HCT116 (cell line): ENCODE data around the gene GOLT1A. TPM values are rescaled to one million over a fixed set of nuclear protein-coding genes. Genes with fewer than 3 reads are reported as not detected.

Experiments
- ATAC-seq: fragments of 200-7000 bp; cut with Tn5 transposase; 2 replicates; pipeline ENCODE4 v1.9.1; 2020; ENCODE audit warnings: mild to moderate bottlenecking, moderate library complexity
- BruUV-seq: library from RNA; stranded (reverse); fragments of 400-500 nt; replicated peaks from 2 replicates; lab custom pipeline; 2021; lab: Mats Ljungman, UMichigan
- CTCF ChIA-PET: fragments of 300-600 bp; sonication (Branson Sonifier 250); formaldehyde crosslinking; loops from one replicate; lab custom pipeline; 2021; ENCODE audit warnings: antibody characterized with exemption; lab: Charles Lee
- POLR2A ChIA-PET: fragments of 300-600, 350-600 bp; sonication (Branson Sonifier 250); formaldehyde crosslinking; loops from one replicate; lab custom pipeline; 2021; ENCODE audit warnings: antibody characterized with exemption; lab: Charles Lee
- RAD21 ChIA-PET, 2 experiments: fragments of 300-600 bp; sonication (Branson Sonifier 250); formaldehyde crosslinking; loops; one replicate each; lab custom pipeline; 2023; ENCODE audit warnings: low total read pairs in 2 of 2; ENCODE audit not compliant: uncharacterized antibody in 2 of 2, unreplicated experiment in 2 of 2, low non-redundant PET in 1 of 2; lab: Charles Lee
- DNase-seq: peaks from one replicate; pipeline ENCODE4 v3.0.0-alpha.2; 2010; ENCODE audit warnings: low read depth, low spot score
- H2AFZ ChIP-seq: fragments of 200-600 bp; shearing (Covaris generic), sonication (generic); 2 replicates; pipeline ENCODE4 v1.6.1; 2017; ENCODE audit warnings: low read depth, mixed run types, mixed read lengths, antibody characterized with exemption, low read length; ENCODE audit not compliant: poor library complexity, severe bottlenecking
- H3K27ac ChIP-seq: 2 replicates; pipeline ENCODE4 v1.5.1; 2012; ENCODE audit warnings: low read depth, low read length
- H3K27me3 ChIP-seq: fragments of 200-600 bp; sonication (generic); 2 replicates; pipeline ENCODE4 v1.6.1; 2016; ENCODE audit warnings: mixed run types, low read length, mixed read lengths; ENCODE audit not compliant: insufficient read depth
- H3K36me3 ChIP-seq, 2 experiments: fragments of 200-500 bp in 1 of 2; fragments of 200-600 bp in 1 of 2; sonication (Bioruptor generic) in 1 of 2; sonication (generic) in 1 of 2; 2 replicates each; pipeline versions ENCODE4 v1.5.1 to v1.6.1; 2014 to 2016; ENCODE audit warnings: low read length in 2 of 2, inconsistent platforms in 1 of 2, mixed read lengths in 1 of 2, mixed run types in 1 of 2; ENCODE audit not compliant: insufficient read depth in 2 of 2, control insufficient read depth in 1 of 2
- H3K4me1 ChIP-seq, 2 experiments: fragments of 200-600 bp in 1 of 2; sonication (generic) in 1 of 2; 2 replicates each; pipeline versions ENCODE4 v1.5.1 to v1.6.1; 2012 to 2017; ENCODE audit warnings: low read length in 2 of 2, inconsistent platforms in 1 of 2, mild to moderate bottlenecking in 1 of 2, mixed read lengths in 1 of 2, mixed run types in 1 of 2, moderate library complexity in 1 of 2; ENCODE audit not compliant: insufficient read depth in 2 of 2, control insufficient read depth in 1 of 2
- H3K4me2 ChIP-seq: fragments of 200-600 bp; sonication (generic); 2 replicates; pipeline ENCODE4 v1.6.1; 2017; ENCODE audit warnings: mixed run types, low read length, mixed read lengths
- H3K4me3 ChIP-seq, 2 experiments: fragments of 200-600 bp in 1 of 2; sonication (generic) in 1 of 2; replicated peaks in 1 of 2; 2 replicates each; pipeline ENCODE4 v1.5.1; 2011 to 2016; ENCODE audit warnings: low read length in 2 of 2, control low read depth in 1 of 2, low read depth in 1 of 2, mild to moderate bottlenecking in 1 of 2, mixed read lengths in 1 of 2, mixed run types in 1 of 2
- H3K79me2 ChIP-seq: fragments of 200-600 bp; sonication (generic); 2 replicates; pipeline ENCODE4 v1.6.1; 2017; ENCODE audit warnings: mild to moderate bottlenecking, mixed run types, low read length, moderate library complexity, mixed read lengths; ENCODE audit not compliant: insufficient read depth
- H3K9ac ChIP-seq: fragments of 200-600 bp; sonication (generic); 2 replicates; pipeline ENCODE4 v1.6.1; 2016; ENCODE audit warnings: low read length, mixed read lengths
- H3K9me2 ChIP-seq: fragments of 200-600 bp; sonication (generic), shearing (Covaris generic); 2 replicates; pipeline ENCODE4 v1.6.1; 2017; ENCODE audit warnings: mixed run types, mild to moderate bottlenecking, moderate library complexity; ENCODE audit not compliant: insufficient read depth
- H3K9me3 ChIP-seq, 2 experiments: fragments of 200-500 bp in 1 of 2; fragments of 200-600 bp in 1 of 2; sonication (Bioruptor generic) in 1 of 2; sonication (generic) in 1 of 2; 2 replicates each; pipeline ENCODE4 v1.6.1; 2014 to 2017; ENCODE audit warnings: low read length in 2 of 2, mixed read lengths in 2 of 2, inconsistent platforms in 1 of 2, low read depth in 1 of 2, mild to moderate bottlenecking in 1 of 2, mixed run types in 1 of 2, moderate library complexity in 1 of 2; ENCODE audit not compliant: control insufficient read depth in 1 of 2, insufficient read depth in 1 of 2
- H4K20me1 ChIP-seq: fragments of 200-600 bp; sonication (generic), shearing (Covaris generic); 2 replicates; pipeline ENCODE4 v1.6.1; 2017; ENCODE audit warnings: mixed run types, mild to moderate bottlenecking, moderate library complexity; ENCODE audit not compliant: insufficient read depth
- CBX3 ChIP-seq: IDR thresholded peaks from 2 replicates; pipeline ENCODE4 v1.6.1; 2012; ENCODE audit warnings: low read depth
- ELF1 ChIP-seq: IDR thresholded peaks from 2 replicates; pipeline ENCODE4 v1.6.1; 2012; ENCODE audit warnings: low read depth, borderline replicate concordance
- EZH2 ChIP-seq: fragments of 200-600 bp; sonication (generic); IDR thresholded peaks from 2 replicates; pipeline ENCODE4 v1.6.1; 2017; ENCODE audit warnings: antibody characterized with exemption, mixed run types
- POLR2A ChIP-seq: IDR thresholded peaks from 2 replicates; pipeline ENCODE4 v1.7.0; 2011; ENCODE audit warnings: borderline replicate concordance; ENCODE audit not compliant: insufficient read depth, insufficient read length; ENCODE audit errors: extremely low read depth
- POLR2AphosphoS5 ChIP-seq: IDR thresholded peaks from 2 replicates; pipeline ENCODE4 v1.6.1; 2011; ENCODE audit warnings: mild to moderate bottlenecking, low read depth, low read length, moderate library complexity
- SIN3A ChIP-seq: IDR thresholded peaks from 2 replicates; pipeline ENCODE4 v1.6.1; 2012; ENCODE audit warnings: low read depth
- SRF ChIP-seq: IDR thresholded peaks from 2 replicates; pipeline ENCODE4 v1.6.1; 2012; ENCODE audit warnings: low read depth
- ZFX ChIP-seq: fragments of 450-650 bp; IDR thresholded peaks from 2 replicates; pipeline ENCODE4 v1.6.1; 2017
- intact Hi-C: fragments of 100-400 bp; cut with micrococcal nuclease; formaldehyde crosslinking; loops from 2 replicates; pipeline ENCODE4 v1.10.0; 2022
- total RNA-seq: library from RNA; stranded (reverse); gene quantifications from one replicate; pipeline ENCODE4 v1.2.1, GENCODE V29; 2021; ENCODE audit not compliant: unreplicated experiment
- TF ChIP-seq, protein P1 (sequence below): IDR thresholded peaks from 2 replicates; pipeline ENCODE4 v1.6.1; 2012; ENCODE audit warnings: low read depth

GOLT1A gene
- total RNA-seq, 1 experiment from 2014 or later: 8.0 TPM

DNA sequence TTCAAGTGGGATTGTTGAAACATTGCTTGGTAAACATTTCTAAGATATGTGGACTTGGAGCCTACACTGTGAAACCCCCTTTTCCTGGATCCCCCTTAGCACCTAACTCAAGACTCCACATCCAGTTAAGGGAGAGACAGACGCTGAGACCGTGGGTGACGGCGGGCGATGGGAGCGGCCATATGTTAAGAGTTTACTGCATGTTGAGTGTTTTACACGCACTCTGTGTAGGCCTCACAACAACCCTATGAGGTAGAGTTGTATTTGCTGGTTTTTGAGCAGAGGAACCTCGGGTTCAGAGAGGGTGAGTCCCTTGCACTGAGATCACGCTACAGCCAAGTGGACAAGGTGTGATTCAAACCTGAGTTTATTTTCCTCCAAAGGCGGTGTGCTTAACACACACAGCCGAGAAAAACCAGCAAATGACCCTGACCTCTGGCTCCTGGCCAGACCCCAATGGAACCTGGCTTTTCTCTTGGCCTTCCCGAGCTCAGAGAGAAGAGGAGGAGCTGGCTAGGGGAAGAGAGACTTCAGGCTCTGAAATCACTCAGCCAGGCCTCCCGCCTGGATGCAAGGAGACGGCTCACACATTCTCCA, 46.9 kb upstream of the GOLT1A start:
- CTCF ChIA-PET: interaction anchor here (1.1 kb wide), 1 partner anchor 100 kb away, joined by 3 read pairs; no protein-coding TSS in a partner anchor
- H3K9me2 ChIP-seq: no peaks in the 10 kb centered on the region
- H3K27ac ChIP-seq: no peak overlapping the region
- H2AFZ ChIP-seq: no peak overlapping the region
- H3K79me2 ChIP-seq: no peaks in the 10 kb centered on the region
- ATAC-seq (no peak), DNase-seq (no peak)
- H3K4me2 ChIP-seq: no peak overlapping the region
- BruUV-seq: no TSS peak
- H4K20me1 ChIP-seq: no peaks in the 10 kb centered on the region
- H3K27me3 ChIP-seq: no peaks in the 10 kb centered on the region
- RAD21 ChIA-PET: no interaction called here
- no peak overlapping the region for H3K4me3 ChIP-seq
- TF ChIP-seq CBX3 (no peak), ELF1 (no peak)
- TF ChIP-seq, protein P1, sequence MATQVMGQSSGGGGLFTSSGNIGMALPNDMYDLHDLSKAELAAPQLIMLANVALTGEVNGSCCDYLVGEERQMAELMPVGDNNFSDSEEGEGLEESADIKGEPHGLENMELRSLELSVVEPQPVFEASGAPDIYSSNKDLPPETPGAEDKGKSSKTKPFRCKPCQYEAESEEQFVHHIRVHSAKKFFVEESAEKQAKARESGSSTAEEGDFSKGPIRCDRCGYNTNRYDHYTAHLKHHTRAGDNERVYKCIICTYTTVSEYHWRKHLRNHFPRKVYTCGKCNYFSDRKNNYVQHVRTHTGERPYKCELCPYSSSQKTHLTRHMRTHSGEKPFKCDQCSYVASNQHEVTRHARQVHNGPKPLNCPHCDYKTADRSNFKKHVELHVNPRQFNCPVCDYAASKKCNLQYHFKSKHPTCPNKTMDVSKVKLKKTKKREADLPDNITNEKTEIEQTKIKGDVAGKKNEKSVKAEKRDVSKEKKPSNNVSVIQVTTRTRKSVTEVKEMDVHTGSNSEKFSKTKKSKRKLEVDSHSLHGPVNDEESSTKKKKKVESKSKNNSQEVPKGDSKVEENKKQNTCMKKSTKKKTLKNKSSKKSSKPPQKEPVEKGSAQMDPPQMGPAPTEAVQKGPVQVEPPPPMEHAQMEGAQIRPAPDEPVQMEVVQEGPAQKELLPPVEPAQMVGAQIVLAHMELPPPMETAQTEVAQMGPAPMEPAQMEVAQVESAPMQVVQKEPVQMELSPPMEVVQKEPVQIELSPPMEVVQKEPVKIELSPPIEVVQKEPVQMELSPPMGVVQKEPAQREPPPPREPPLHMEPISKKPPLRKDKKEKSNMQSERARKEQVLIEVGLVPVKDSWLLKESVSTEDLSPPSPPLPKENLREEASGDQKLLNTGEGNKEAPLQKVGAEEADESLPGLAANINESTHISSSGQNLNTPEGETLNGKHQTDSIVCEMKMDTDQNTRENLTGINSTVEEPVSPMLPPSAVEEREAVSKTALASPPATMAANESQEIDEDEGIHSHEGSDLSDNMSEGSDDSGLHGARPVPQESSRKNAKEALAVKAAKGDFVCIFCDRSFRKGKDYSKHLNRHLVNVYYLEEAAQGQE: no peak
- TF ChIP-seq, all 23 proteins: peak for 0
- intact Hi-C loops: no loop called here
- H3K36me3 ChIP-seq: no peaks in the 10 kb centered on the region; a peak in 1 of 4 replicates
- no peaks in the 10 kb centered on the region for H3K4me1 ChIP-seq
- H3K9me3 ChIP-seq: no peaks in the 10 kb centered on the region
- POLR2A ChIA-PET: no interaction called here
- no peak overlapping the region for H3K9ac ChIP-seq

DNA sequence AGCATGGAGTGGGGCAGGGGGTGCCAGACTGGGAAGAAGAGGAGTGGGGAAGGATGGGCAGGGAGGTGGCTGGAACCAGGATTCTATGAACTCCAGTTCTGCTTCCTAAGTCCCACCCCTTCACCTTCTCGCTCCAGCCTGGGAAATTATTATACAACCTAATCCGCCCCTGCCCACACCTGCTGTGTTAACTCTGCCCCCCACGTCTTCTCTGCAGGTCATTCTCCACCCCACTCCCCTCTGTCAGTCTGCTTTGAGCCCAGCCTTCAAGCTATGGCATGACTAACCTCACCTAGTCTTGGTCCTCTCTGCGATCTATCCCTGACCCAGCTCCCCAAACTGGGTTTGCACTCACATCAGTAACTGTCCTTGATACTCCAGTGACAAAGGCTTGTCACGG, 46.0 kb upstream of the GOLT1A start:
- Histone ChIP-seq H3K9me3 (no peaks in the 10 kb centered on the region), H4K20me1 (no peaks in the 10 kb centered on the region), H3K9ac (no peak overlapping the region), H3K79me2 (no peaks in the 10 kb centered on the region), H2AFZ (no peak overlapping the region), H3K4me1 (no peaks in the 10 kb centered on the region), H3K4me3 (no peak overlapping the region), H3K9me2 (no peaks in the 10 kb centered on the region), H3K36me3 (no peaks in the 10 kb centered on the region; a peak in 1 of 4 replicates), H3K27ac (no peak overlapping the region)
- intact Hi-C loops: loop anchor here (5.0 kb wide), 1 partner anchor 97 kb away; no protein-coding TSS in a partner anchor
- CTCF ChIA-PET: interaction anchor here (1.1 to 1.8 kb wide), 2 partner anchors 100 to 139 kb away, joined by 3 to 15 read pairs; no protein-coding TSS in a partner anchor
- POLR2A ChIA-PET: no interaction called here
- ATAC-seq (no peak), DNase-seq (no peak)
- BruUV-seq: no TSS peak
- RAD21 ChIA-PET: no interaction called here
- TF ChIP-seq CBX3: no peak
- TF ChIP-seq POLR2A: no peak
- TF ChIP-seq SIN3A: no peak
- no peak for TF ChIP-seq POLR2AphosphoS5
- no peak for TF ChIP-seq SRF
- TF ChIP-seq ZFX: no peak
- TF ChIP-seq EZH2: no peak
- TF ChIP-seq, all 23 proteins: peak for 0
- Histone ChIP-seq H3K4me2 (no peak overlapping the region), H3K27me3 (no peaks in the 10 kb centered on the region)
